GM23248 (cell line): ENCODE results near the gene RABGAP1L.

ENCODE experiments used
- EZH2 ChIP-seq: fragments of 200-600 bp; sonication (generic); IDR thresholded peaks from 2 replicates; pipeline ENCODE4 v1.6.1; 2018; ENCODE audit warnings: antibody characterized with exemption, mild to moderate bottlenecking; ENCODE audit not compliant: insufficient read depth, poor library complexity, severe bottlenecking
- EZH2phosphoT487 ChIP-seq: fragments of 200-600 bp; sonication (generic); IDR thresholded peaks from 2 replicates; pipeline ENCODE4 v1.6.1; 2018; ENCODE audit warnings: antibody characterized with exemption, moderate library complexity, mild to moderate bottlenecking, low read depth; ENCODE audit not compliant: insufficient read depth

DNA sequence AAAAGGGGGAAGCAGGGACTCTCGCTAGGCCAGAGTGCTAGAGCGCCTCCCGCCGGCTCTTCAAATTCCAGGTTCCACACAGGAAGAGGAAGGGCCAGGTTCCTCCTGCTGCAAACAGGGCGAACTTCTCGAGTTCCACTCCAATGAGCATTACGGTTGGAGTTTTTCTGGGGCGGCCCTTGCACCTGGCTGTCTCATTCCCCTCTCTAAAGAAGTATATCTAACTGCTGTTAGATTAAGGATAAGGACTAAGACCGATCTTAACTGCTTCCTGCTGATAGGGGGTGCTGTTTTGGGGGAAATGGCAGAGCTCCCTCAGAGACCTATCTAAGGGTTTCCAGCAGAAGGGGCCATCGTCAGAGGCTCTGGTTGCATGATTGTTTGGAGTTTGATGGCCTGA is 138.0 kb downstream of the RABGAP1L start:
- TF ChIP-seq EZH2 (no peak), EZH2phosphoT487 (no peak)
